Astrocyte (in vitro differentiated cells and primary cell): ENCODE measurements around the gene SPANXN2. TPM values are rescaled to one million over a fixed set of nuclear protein-coding genes. Genes with fewer than 3 reads are reported as not detected.

Experiments used
- DNase-seq: peaks from one replicate; pipeline ENCODE4 v3.0.0-alpha.2; 2010; ENCODE audit warnings: low read depth
- FAIRE-seq: peaks from 2 replicates; lab custom pipeline; 2011; peaks lifted over from hg19 to GRCh38; lab: Jason Lieb, UNC
- H2AFZ ChIP-seq: 2 replicates; pipeline ENCODE4 v1.6.0; 2012; ENCODE audit warnings: low read depth, low read length, inconsistent platforms
- H3K27ac ChIP-seq: 2 replicates; pipeline ENCODE4 v1.5.1; 2011; ENCODE audit warnings: low read depth, low read length, inconsistent platforms
- H3K27me3 ChIP-seq: 2 replicates; pipeline ENCODE4 v1.6.0; 2011; ENCODE audit warnings: low read length, inconsistent platforms; ENCODE audit not compliant: insufficient read depth
- H3K36me3 ChIP-seq: 2 replicates; pipeline ENCODE4 v1.5.1; 2011; ENCODE audit warnings: low read length, inconsistent platforms; ENCODE audit not compliant: insufficient read depth
- H3K4me1 ChIP-seq: 2 replicates; pipeline ENCODE4 v1.5.1; 2011; ENCODE audit warnings: low read length, inconsistent platforms; ENCODE audit not compliant: insufficient read depth
- H3K4me2 ChIP-seq: 2 replicates; pipeline ENCODE4 v1.6.0; 2012; ENCODE audit warnings: low read length, inconsistent platforms
- H3K4me3 ChIP-seq: 2 replicates; pipeline ENCODE4 v1.5.1; 2011; ENCODE audit warnings: low read depth, mild to moderate bottlenecking, low read length, inconsistent platforms; ENCODE audit not compliant: insufficient read depth
- H3K79me2 ChIP-seq: 2 replicates; pipeline ENCODE4 v1.6.0; 2012; ENCODE audit warnings: mild to moderate bottlenecking, low read length, inconsistent platforms; ENCODE audit not compliant: insufficient read depth
- H3K9ac ChIP-seq: 2 replicates; pipeline ENCODE4 v1.6.0; 2012; ENCODE audit warnings: mild to moderate bottlenecking, low read length, inconsistent platforms
- H3K9me3 ChIP-seq: 2 replicates; pipeline ENCODE4 v1.5.1; 2012; ENCODE audit warnings: low read depth, mild to moderate bottlenecking, low read length, inconsistent platforms; ENCODE audit not compliant: insufficient read depth
- H4K20me1 ChIP-seq: 2 replicates; pipeline ENCODE4 v1.6.0; 2012; ENCODE audit warnings: low read length, inconsistent platforms; ENCODE audit not compliant: insufficient read depth
- H3K27ac Mint-ChIP-seq: one replicate; pipeline ENCODE4 v1.8.0; 2021; ENCODE audit warnings: mild to moderate bottlenecking, mixed read lengths; ENCODE audit not compliant: unreplicated experiment
- H3K27me3 Mint-ChIP-seq: one replicate; pipeline ENCODE4 v1.8.0; 2021; ENCODE audit warnings: low read depth, mixed read lengths; ENCODE audit not compliant: unreplicated experiment
- H3K36me3 Mint-ChIP-seq: one replicate; pipeline ENCODE4 v1.8.0; 2021; ENCODE audit warnings: low read depth, mixed read lengths; ENCODE audit not compliant: unreplicated experiment
- H3K4me1 Mint-ChIP-seq: one replicate; pipeline ENCODE4 v1.8.0; 2021; ENCODE audit warnings: low read depth, mixed read lengths; ENCODE audit not compliant: unreplicated experiment
- H3K4me3 Mint-ChIP-seq: one replicate; pipeline ENCODE4 v1.8.0; 2021; ENCODE audit warnings: mild to moderate bottlenecking, moderate library complexity, mixed read lengths; ENCODE audit not compliant: unreplicated experiment
- H3K9me3 Mint-ChIP-seq: one replicate; pipeline ENCODE4 v1.8.0; 2021; ENCODE audit warnings: mild to moderate bottlenecking, mixed read lengths; ENCODE audit not compliant: unreplicated experiment
- EZH2 ChIP-seq: IDR thresholded peaks from 2 replicates; pipeline ENCODE4 v1.6.1; 2012; ENCODE audit warnings: mild to moderate bottlenecking, low read length, inconsistent platforms; ENCODE audit not compliant: insufficient read depth
- total RNA-seq: library from RNA; stranded (reverse); gene quantifications from 2 replicates; pipeline ENCODE4 v1.2.1, GENCODE V29; 2021
- TF ChIP-seq, protein P1 (sequence below): IDR thresholded peaks from 2 replicates; pipeline ENCODE4 v1.5.1; 2011; ENCODE audit warnings: low read depth, mild to moderate bottlenecking, inconsistent platforms, low read length, moderate library complexity; ENCODE audit not compliant: insufficient read depth

The SPANXN2 gene
- total RNA-seq, 1 donor from 2014 or later = not detected

GRCh38 chrX:143757887-143758286 is 37.3 kb upstream of the SPANXN2 start:
- Mint-ChIP-seq H3K4me3 (no peak overlapping the region), H3K9me3 (peaks cover 3% of the 10 kb centered on the region), H3K27me3 (no peaks in the 10 kb centered on the region), H3K36me3 (no peaks in the 10 kb centered on the region), H3K27ac (no peak overlapping the region), H3K4me1 (no peaks in the 10 kb centered on the region)
- H3K79me2 ChIP-seq = no peaks in the 10 kb centered on the region
- H3K9me3 ChIP-seq = no peaks in the 10 kb centered on the region
- DNase-seq (no peak), FAIRE-seq (no peak)
- no peaks in the 10 kb centered on the region for H3K36me3 ChIP-seq
- no peaks in the 10 kb centered on the region for H3K4me1 ChIP-seq
- no peak for TF ChIP-seq EZH2
- TF ChIP-seq, protein P1, sequence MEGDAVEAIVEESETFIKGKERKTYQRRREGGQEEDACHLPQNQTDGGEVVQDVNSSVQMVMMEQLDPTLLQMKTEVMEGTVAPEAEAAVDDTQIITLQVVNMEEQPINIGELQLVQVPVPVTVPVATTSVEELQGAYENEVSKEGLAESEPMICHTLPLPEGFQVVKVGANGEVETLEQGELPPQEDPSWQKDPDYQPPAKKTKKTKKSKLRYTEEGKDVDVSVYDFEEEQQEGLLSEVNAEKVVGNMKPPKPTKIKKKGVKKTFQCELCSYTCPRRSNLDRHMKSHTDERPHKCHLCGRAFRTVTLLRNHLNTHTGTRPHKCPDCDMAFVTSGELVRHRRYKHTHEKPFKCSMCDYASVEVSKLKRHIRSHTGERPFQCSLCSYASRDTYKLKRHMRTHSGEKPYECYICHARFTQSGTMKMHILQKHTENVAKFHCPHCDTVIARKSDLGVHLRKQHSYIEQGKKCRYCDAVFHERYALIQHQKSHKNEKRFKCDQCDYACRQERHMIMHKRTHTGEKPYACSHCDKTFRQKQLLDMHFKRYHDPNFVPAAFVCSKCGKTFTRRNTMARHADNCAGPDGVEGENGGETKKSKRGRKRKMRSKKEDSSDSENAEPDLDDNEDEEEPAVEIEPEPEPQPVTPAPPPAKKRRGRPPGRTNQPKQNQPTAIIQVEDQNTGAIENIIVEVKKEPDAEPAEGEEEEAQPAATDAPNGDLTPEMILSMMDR = no peak
- no peak overlapping the region for H2AFZ ChIP-seq
- no peak overlapping the region for H3K9ac ChIP-seq
- no peaks in the 10 kb centered on the region for H4K20me1 ChIP-seq
- no peaks in the 10 kb centered on the region for H3K27me3 ChIP-seq
- no peak overlapping the region for H3K4me2 ChIP-seq
- H3K4me3 ChIP-seq = no peak overlapping the region
- no peak overlapping the region for H3K27ac ChIP-seq

DNA sequence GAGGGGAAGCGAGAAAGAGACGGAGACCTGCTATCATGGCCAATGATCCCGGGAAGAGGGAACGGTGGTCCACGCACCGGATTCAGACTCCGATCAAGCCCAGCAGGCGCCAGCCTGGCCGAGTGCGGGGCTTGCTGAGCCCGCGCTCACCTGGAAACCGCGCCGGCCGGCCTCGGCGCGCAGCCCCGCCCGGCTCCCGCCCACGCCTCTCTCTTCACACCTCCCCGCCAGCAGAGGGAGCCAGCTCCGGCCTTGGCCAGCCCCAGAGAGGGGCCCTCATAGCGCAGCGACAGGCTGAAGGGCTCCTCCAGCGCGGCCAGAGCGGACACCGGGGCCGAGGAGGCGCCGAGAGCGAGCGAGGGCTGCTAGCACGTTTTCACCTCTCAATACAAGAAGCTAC is 36.8 kb upstream of the SPANXN2 start:
- Histone ChIP-seq H3K4me2 (no peak overlapping the region), H3K4me1 (no peaks in the 10 kb centered on the region), H3K36me3 (no peaks in the 10 kb centered on the region), H3K27ac (no peak overlapping the region), H3K79me2 (no peaks in the 10 kb centered on the region), H3K9ac (no peak overlapping the region), H3K4me3 (no peak overlapping the region), H3K9me3 (no peaks in the 10 kb centered on the region), H4K20me1 (no peaks in the 10 kb centered on the region), H3K27me3 (no peaks in the 10 kb centered on the region), H2AFZ (no peak overlapping the region)
- DNase-seq (no peak), FAIRE-seq (no peak)
- no peaks in the 10 kb centered on the region for H3K27me3 Mint-ChIP-seq
- no peaks in the 10 kb centered on the region for H3K36me3 Mint-ChIP-seq
- no peak overlapping the region for H3K4me3 Mint-ChIP-seq
- H3K9me3 Mint-ChIP-seq = peaks cover 3% of the 10 kb centered on the region
- TF ChIP-seq EZH2 = no peak
- TF ChIP-seq, protein P1 = no peak
- no peak overlapping the region for H3K27ac Mint-ChIP-seq
- no peaks in the 10 kb centered on the region for H3K4me1 Mint-ChIP-seq

DNA sequence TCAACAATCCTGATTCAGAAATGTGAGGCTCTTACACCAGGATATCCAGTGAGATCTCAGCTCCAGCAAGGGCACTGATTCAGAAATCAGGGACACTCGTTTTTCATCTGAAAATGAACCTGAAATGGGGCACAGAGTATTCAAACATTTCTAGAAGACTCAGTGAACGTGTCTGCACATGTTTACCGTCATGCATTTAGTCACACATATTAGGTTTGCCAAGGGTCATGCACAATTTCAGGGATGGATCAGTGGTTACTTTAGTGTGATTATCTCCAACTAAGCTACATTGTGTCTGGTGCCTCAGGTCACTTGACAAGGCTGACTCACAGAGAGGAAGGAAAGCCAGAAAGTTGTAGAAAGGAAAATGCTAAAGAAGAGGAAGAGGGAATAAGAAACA is 33.6 kb upstream of the SPANXN2 start:
- no peaks in the 10 kb centered on the region for H3K79me2 ChIP-seq
- H3K4me2 ChIP-seq = no peak overlapping the region
- H3K36me3 ChIP-seq = no peaks in the 10 kb centered on the region
- H4K20me1 ChIP-seq = no peaks in the 10 kb centered on the region
- Mint-ChIP-seq H3K27ac (no peak overlapping the region), H3K9me3 (peaks cover 3% of the 10 kb centered on the region), H3K36me3 (no peaks in the 10 kb centered on the region), H3K4me1 (no peaks in the 10 kb centered on the region), H3K27me3 (no peaks in the 10 kb centered on the region), H3K4me3 (no peak overlapping the region)
- no peak overlapping the region for H3K27ac ChIP-seq
- H2AFZ ChIP-seq = no peak overlapping the region
- DNase-seq (no peak), FAIRE-seq (no peak)
- H3K4me1 ChIP-seq = no peaks in the 10 kb centered on the region
- H3K9me3 ChIP-seq = no peaks in the 10 kb centered on the region
- H3K4me3 ChIP-seq = no peak overlapping the region
- H3K9ac ChIP-seq = no peak overlapping the region
- H3K27me3 ChIP-seq = no peaks in the 10 kb centered on the region
- TF ChIP-seq, protein P1 = no peak
- no peak for TF ChIP-seq EZH2
